GM19023 (cell line): ENCODE measurements around the gene TBX21.

Experiments
- ATAC-seq: cut with Tn5 transposase; IDR thresholded peaks from one replicate; pipeline ENCODE4 v1.9.1; 2021; ENCODE audit warnings: mild to moderate bottlenecking, moderate library complexity; ENCODE audit not compliant: unreplicated experiment

TBX21 gene

DNA sequence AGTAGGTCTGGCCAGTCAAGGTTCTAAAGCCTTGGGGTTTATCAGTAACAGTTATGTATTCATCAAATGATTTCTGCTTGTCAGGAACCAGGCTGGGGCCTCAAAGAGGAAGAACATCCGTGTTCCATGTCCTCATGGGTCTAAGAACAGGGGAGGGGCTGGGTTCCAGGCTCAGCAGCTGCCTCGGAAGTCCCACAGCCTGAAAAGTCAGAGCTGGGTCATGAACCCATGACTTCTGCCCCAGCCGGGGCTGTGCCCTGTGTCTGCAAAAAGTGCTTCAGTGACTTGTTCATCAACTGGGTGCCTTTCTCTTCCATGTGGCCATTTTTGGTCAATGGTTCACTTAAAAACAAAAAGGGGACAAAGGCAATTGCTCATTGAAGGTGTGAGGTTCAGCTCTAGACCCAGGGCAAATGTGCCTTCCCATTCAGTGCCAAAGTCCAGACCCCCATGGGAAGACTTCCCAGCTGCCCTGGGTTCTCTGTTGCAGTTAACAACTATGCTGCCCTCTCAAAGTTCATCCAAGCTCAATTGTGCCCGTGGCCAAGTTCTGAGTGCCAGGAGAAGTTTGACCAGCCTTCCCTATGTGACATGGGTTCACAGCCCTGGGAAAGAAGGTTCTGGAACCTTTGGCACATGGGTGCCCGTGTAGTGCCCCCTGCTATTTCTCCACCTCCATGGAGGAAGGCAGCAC lies 20.6 kb upstream of the TBX21 start:
- ATAC-seq: no peak

DNA sequence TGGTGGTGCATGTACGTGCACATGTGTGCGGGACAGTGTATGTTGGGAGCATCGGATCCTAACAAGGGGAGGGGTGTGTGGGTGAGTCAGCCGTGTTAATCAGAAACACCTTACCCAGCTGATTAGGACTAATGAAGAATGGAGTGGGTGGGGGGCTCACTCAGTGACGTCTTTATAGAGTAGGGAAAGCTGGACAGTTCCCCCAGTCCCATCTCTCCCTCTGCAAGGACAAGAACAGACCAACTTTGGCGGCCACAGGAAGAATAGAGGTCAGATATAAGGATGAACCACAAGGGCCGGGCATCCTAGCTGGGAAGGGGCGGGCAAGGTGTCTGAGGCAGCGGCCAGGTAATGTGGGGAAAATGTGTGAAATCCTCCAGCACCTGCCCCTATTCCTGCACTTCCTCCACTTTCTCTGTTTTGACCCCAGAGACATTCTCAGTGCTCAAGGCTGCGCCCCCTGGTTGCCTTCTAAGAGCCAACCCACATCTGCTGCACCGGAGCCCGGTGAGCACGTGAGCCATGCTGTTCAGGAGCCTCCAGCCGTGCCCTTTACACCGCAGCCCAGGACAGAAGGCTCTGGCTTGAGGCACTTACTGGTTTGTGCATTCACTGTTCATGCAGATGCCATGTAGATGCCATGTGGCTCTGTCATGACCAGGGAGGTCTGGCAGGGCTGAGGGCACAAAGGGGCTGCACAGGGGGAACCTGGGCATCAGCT lies 18.9 kb upstream of the TBX21 start:
- no peak for ATAC-seq

GRCh38 chr17:47714773-47715396 lies 18.2 kb upstream of the TBX21 start:
- ATAC-seq: no peak

GRCh38 chr17:47715669-47716325 lies 17.2 kb upstream of the TBX21 start:
- ATAC-seq: no peak

- ATAC-seq: no peak
Measured at GRCh38 chr17:47716375-47716774, 16.7 kb upstream of the TBX21 start.

DNA sequence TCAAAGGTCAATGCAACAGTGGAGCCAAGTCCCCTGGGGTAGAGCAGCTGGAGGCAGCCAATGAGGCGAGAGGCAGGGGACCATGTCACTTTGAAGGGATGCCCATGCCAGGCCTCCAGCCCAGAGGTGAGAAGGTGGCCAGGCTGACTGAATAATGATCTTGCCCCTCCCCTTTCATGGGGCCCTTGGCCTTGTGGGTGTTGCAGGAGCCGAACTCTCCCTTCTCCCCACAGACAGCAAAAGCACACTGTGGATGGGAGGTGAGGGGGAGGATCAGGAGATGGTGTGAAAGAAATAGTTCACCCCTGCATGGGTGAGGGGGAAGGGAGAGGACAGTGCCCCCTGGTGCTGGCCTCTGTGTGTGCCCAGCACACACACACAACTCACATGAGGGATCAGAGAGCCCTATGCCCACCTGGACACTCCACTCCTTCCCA lies 15.8 kb upstream of the TBX21 start:
- no peak for ATAC-seq

GRCh38 chr17:47717979-47718621 lies 14.9 kb upstream of the TBX21 start:
- no peak for ATAC-seq

- no peak for ATAC-seq
Measured at GRCh38 chr17:47718634-47719405, 14.2 kb upstream of the TBX21 start.

DNA sequence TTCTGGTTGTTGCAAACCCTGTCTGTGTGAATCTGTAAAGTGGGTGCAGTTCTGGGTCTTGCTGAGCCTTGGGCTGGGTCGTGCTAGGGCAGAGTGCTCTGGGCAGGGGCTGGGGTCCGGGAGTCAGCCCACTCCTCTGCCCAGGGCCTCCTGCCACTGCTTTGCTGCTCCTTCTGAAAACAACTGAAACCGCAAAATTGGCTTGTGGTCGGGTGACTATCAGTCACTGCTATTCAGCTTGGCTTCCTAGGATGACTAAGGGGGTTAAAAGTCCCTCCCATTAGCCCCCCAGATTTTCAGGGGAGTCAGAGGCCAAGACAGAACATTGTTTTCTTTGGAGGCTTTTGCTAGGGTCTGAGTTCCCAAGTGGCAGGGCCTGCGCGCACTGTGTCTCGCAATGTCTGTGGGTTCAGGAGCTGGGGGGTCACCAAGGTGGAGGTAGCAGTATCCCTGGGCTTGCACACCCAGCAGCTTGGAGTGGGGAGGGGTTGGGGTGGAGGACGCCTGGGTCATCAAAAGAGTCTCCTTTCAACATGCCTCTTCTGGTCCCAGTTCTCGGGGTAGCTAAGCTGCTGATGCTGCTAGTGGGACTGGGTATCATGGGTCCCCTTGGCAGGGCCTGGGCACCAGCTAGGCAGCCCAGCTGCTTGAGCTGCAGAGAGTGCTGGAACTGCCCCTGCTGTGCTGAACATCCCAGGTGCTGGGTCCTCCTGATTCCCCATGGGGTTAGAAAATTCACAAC lies 13.5 kb upstream of the TBX21 start:
- no peak for ATAC-seq

DNA sequence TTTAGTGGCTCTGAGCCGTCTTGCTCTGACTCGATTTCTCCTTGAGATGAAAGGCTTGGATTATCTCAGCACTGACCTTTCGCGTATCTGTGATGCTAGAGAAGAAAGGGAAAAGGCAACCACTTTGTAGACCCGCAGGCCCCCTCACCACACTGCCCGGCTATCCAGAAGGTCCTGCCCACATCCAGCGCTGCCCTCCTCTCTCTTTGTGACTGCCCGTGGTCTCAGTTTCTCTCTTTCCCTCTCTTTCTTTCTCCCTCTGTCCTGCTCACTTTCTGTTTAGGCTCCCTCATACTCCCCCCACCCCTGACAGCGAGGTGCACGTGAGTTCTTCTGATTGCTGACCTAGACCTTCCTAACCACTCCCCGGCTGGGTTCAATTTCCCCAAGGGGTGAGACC lies 12.8 kb upstream of the TBX21 start:
- no peak for ATAC-seq

DNA sequence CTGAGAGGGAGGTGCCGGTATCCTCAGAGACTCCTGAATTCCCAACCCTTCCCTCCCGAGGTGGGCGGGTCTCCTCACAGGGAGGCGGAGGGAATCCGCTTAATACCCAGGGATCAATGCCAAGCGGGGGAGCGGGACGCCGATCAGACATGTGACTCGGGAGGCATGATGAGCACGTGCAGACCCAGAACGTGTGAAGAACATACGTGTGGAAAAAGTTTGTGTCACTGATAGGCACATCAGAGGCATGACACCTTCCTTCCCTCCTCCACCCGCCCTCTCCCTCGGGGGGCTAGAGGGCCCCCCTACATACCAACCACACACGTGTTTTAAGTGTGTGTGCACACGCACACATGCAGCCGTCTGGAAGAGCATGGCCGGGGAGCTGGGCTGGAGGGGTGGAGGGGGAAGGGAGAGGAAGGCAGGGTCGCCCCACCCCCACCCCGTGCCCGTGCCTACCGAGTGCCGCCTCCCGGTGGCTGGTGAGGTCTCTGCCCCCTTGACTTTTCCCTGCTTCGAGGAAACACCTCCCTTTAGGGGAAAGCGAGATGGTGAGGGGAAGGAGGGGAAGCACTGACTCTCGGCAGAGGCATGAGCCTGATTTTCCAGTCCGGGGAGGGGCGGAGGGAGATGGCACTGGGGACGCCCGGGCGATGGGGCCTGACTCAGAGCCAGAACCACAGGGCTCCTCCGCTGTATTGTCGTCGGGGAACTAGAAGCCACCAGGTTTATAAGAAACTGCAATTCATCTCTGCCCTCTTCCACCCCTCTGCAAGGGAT lies 12.1 kb upstream of the TBX21 start:
- no peak for ATAC-seq

DNA sequence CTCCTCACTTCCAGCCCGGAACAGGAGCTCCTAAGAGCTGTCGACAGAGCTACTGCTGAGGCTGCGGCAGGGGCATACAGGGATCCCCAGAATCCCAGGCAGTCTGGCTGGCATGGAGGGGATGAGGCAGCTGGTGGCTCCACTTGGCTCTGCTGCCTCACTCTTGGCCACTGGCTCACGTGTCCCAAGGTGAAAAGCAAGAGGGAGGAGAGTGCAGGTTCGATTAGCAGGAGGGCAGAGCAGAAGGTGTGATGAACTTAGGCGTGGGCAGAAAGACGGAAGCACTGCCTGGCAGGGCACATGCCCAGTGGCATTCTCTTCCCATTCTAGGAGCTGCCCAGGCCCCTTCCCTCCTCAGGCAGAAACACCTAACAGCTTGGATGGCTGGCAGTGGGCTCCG lies 11.3 kb upstream of the TBX21 start:
- no peak for ATAC-seq

GRCh38 chr17:47724705-47725104 lies 8.3 kb upstream of the TBX21 start:
- no peak for ATAC-seq

- no peak for ATAC-seq
Measured at GRCh38 chr17:47725446-47726111, 7.5 kb upstream of the TBX21 start.

DNA sequence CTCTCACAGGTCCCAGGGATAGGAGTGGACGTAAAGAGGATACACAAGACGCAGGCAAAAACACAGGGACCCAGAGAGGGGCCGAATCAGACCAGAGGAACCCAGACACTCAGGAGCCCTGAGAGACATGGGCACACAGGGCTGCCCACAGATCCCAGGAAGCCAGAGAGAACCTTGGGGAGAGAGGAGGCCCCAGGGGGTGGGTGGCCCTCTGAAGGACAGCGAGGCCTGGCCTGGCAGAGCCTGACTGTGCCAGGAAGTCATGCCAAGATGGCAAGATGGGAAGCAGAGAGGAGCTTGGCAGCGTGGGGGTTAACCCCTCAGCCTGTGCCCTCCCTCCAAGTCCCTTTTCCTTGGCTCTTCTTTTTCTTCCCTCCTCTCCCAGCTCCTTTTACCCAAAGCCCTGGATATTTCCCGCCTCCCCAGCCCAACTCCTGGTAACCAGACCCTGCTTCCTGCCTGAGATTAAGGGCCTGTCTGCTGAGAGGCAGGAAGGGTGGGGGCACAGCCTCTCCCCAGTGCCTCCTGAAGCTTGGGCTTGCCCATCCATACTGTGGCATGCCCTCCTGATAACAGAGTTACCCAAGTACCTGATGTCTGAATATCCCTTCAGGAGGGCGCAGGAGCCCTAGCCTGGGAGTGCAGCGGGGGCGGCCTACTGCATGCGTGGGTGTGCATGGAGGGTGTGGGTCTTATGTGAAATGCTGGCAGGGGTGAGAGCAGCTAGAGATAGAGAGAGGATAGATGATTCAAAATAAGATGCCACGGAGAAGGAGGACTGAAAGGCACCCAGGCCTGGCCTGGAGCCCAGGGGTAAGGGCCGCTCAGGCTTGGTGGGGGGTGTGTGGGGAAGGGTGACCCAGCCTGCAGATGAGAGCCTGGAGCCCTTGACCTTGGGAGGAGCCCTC lies 6.0 kb upstream of the TBX21 start:
- no peak for ATAC-seq

DNA sequence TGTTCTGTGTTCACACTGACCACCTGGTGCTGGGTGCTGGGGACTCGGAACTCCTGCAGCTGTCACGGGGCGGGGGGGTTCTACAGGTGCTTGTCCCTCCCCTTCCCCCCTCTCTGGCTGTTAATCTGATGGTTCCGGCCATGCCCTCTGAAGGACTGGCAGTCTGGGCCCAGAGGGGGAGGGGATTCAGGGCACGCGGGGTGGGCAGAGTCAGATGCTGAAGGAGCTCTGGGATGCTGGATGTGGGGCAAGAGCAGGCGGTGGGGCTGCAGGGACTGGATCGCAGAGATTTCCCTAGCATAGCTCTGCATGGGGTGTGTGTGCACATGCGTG lies 5.4 kb upstream of the TBX21 start:
- no peak for ATAC-seq

DNA sequence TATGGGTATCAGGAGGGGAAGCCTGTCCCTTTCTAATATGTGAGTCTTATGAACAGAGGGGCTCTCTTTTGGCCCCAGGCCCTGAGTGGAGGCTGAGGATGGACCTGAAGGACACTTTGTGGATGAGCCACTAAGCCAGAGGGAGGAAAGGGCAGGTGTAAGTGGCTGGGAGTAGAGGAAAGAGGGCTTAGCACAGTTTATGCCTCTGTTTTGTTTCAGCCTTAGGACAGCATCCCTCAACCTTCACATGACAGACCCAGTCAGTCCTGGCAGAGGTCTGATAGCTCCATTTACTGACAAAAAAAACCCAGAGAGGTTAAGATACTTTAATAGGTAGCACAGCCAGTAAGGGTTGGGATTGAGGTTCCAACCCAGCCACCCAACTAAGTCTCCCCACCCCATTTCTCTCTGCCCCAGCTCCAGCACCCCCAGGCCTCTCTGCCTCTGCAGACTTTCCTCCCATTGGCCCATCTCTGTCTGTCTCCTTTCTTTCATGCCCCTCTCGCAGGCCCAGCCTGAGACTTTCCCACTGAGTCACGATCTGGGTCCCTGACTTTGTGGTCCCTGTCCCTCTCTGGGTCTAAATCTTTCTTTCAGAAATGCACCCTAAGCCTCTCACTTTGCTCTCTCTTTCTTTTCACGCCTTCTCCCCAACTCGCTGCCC lies 4.7 kb upstream of the TBX21 start:
- no peak for ATAC-seq
